ENCODE data around the gene FRAT2. TPM values are rescaled to one million over a fixed set of nuclear protein-coding genes. Genes with fewer than 3 reads are reported as not detected.

The FRAT2 gene, protein sequence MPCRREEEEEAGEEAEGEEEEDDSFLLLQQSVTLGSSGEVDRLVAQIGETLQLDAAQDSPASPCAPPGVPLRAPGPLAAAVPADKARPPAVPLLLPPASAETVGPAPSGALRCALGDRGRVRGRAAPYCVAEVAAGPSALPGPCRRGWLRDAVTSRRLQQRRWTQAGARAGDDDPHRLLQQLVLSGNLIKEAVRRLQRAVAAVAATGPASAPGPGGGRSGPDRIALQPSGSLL
- total RNA-seq: 3.9 and 6.0 TPM in 2 replicates

GRCh38 chr10:97334370-97335175 lies at the start of gene FRAT2:
FRAT2 (minus strand) TSS chr10:97334729; CDS start chr10:97334572, 157 bp downstream.

DNA sequence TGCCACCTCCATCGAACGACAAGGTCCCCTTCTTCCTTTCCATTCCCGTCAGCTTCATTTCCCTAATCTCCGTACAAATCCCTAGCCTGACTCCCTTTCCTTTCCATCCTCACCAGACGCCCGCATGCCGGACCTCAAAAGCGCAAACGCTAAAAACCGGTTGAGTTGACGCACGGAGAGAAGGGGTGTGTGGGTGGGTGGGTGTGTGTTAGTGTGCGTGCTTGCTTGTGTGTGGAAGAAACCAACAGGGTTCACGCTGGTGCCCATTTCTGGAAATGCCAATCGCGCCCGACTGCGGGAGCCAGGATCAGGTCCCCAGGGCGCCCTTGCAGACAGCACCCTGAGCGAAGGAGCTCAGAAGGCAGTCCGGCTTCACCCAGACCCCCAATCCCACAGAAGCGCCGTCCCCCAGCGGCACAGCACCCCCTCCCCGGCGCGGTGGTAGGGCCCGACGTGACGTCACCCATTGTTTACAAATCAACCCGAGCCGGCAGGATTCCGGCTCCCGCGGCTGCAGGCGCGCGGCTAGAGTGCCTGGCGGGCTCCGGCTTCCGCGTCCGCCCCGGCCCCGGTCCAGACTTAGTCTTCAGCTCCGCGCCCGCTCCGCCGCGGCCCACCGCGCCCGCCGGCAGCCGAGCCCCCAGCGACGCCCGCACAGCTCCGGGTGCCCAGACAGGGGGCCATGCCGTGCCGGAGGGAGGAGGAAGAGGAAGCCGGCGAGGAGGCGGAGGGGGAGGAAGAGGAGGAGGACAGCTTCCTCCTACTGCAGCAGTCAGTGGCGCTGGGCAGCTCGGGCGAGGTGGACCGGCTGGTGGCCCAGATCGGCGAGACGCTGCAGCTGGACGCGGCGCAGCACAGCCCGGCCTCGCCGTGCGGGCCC lies 15.5 kb downstream of the FRAT2 start, which contains the start of gene FRAT1:
FRAT1 (plus strand) TSS at position 500 of the 880 bp plus-strand sequence; CDS start at position 683, 183 bp downstream.

DNA sequence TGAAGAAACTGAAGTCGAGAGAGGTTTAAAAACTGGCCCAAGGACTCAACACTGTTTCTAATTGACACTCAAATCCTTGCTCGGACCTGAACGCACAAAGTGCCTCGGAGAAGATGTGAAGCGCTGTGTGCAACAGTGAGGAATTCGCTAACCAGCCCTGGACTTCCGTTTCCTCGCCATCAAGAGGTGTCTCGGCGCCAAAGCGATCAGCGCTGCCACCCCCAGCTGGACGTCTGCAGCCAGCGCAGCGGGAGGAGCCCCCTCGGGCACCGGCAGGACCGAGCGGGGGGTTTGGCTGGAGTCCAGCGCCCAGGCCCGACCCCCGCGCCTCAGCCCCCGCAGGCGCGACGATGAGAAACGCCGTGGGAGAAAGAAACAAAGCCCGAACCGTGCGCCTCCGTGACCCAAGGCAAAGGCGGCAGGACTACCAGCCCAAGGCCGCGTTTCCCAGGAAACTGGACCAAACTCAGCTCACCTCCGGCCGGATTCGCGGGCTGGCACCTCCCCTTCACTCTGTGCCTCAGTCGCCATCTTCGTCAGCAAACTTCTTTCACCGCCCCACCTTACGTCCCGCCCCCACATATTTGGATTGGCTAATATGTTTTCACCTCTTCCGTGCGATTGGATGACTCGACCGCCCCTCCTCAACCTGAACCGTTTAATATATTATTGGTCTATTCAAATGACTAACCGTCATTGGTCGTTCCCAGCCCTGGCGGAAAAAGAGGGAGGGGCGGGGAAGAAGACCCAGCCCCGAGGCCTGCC lies 42.2 kb downstream of the FRAT2 start, which contains the start of gene ARHGAP19:
ARHGAP19 (minus strand) TSS at position 541 of the 765 bp plus-strand sequence; CDS start at position 531, 10 bp downstream.

Small RNA genes lying within 50 kb of the gene (small RNA-seq; reads per million reads assigned to genes)
- gene RF00017 (ENCODE audit: low replicate concordance): not detected

Other genes starting within 250 kb of the FRAT2 start
- gene SLIT1, start 148.8 kb downstream of the FRAT2 start, total RNA-seq: 0.14 TPM in 1 of 2 replicates, not detected in the other
- gene ARHGAP19, start 42.1 kb downstream of the FRAT2 start, total RNA-seq: 2.8 and 15.2 TPM in 2 replicates
- gene FRAT1, start 15.5 kb downstream of the FRAT2 start, total RNA-seq: 0.86 and 1.8 TPM in 2 replicates
- gene RRP12, start 66.6 kb upstream of the FRAT2 start, total RNA-seq: 31.1 and 50.0 TPM in 2 replicates
- gene PGAM1, start 91.5 kb upstream of the FRAT2 start, total RNA-seq: 274 and 654 TPM in 2 replicates
- gene EXOSC1, start 111.3 kb upstream of the FRAT2 start, total RNA-seq: 48.1 and 54.1 TPM in 2 replicates
- 55.1 and 92.6 TPM in 2 replicates for gene ZDHHC16, start 111.4 kb upstream of the FRAT2 start, total RNA-seq
- gene MMS19, start 163.7 kb upstream of the FRAT2 start, total RNA-seq: 66.7 and 102 TPM in 2 replicates
- gene UBTD1, start 164.2 kb upstream of the FRAT2 start, total RNA-seq: 41.6 and 54.0 TPM in 2 replicates
- gene ANKRD2, start 238.1 kb upstream of the FRAT2 start, total RNA-seq: not detected in 2 replicates
- 0.14 and 0.44 TPM in 2 replicates for gene HOGA1, start 249.7 kb upstream of the FRAT2 start, total RNA-seq

Measured in placental pericyte (primary cell).